Measurements from ENCODE around the gene SYNJ2BP. TPM values are rescaled to one million over a fixed set of nuclear protein-coding genes. Genes with fewer than 3 reads are reported as not detected.

SYNJ2BP gene, protein sequence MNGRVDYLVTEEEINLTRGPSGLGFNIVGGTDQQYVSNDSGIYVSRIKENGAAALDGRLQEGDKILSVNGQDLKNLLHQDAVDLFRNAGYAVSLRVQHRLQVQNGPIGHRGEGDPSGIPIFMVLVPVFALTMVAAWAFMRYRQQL
- 0.53 and 0.86 TPM in 2 replicates for total RNA-seq (2011; cell fraction: chromatin; rRNA removed; ENCODE audit: low replicate concordance)
- total RNA-seq (2011; cell fraction: nucleolus; rRNA removed) = 0.17 and 0.26 TPM in 2 replicates
- total RNA-seq (2011; cell fraction: nucleoplasm; rRNA removed) = 0.51 and 1.1 TPM in 2 replicates
- total RNA-seq (2014; rRNA removed) (1.3 and 1.8 TPM in 2 replicates), total RNA-seq (2014; rRNA removed; fragmentation: Illumina TruSeq; extraction: Trizol) (3.1 TPM in 2 replicates), total RNA-seq (2015; rRNA removed; fragmentation: Illumina TruSeq; extraction: Trizol) (4.1 and 4.6 TPM in 2 replicates), total RNA-seq (2021) (3.5 and 3.6 TPM in 2 replicates), polyA plus RNA-seq (2011; rRNA removed) (2.4 TPM in 2 replicates), polyA plus RNA-seq (2014; fragmentation: Illumina TruSeq; extraction: Trizol) (2.9 and 3.3 TPM in 2 replicates), polyA plus RNA-seq (2014; fragmentation: Nextera tagmentation; extraction: Ambion mirVana) (1 to 10 TPM; 3.7 to 4.3 TPM), polyA plus RNA-seq (2014; rRNA removed) (1.8 and 3.5 TPM in 2 replicates), polyA minus RNA-seq (2011; rRNA and poly(A)+ RNA removed) (1.9 and 3.1 TPM in 2 replicates), Bru-seq, nascent RNA (percentile 47 among the genes with signal in this experiment), BruChase-seq, experiment 1, labeled RNA remaining after a 2-hour chase (percentile 59 among the genes with signal in this experiment), BruChase-seq, experiment 2, labeled RNA remaining after a 6-hour chase (percentile 68 among the genes with signal in this experiment)
- 0.64 and 1.4 TPM in 2 replicates for polyA plus RNA-seq (2011; cell fraction: cytosol; rRNA removed)
- polyA plus RNA-seq (2011; cell fraction: nucleus; rRNA removed) = 0.60 and 0.83 TPM in 2 replicates
- polyA plus RNA-seq (2012) = 2.0 and 4.2 TPM in 2 replicates
- 0.86 and 1.1 TPM in 2 replicates for polyA minus RNA-seq (2011; cell fraction: cytosol; rRNA and poly(A)+ RNA removed)
- 0.27 and 0.78 TPM in 2 replicates for polyA minus RNA-seq (2011; cell fraction: nucleus; rRNA and poly(A)+ RNA removed)
- long read RNA-seq, experiment 1, full-length matches to known transcripts = 2 of 4 reads
- long read RNA-seq, experiment 1, partial matches to known transcripts = 1 of 4 reads
- long read RNA-seq, experiment 1, other reads (novel, unspliced or antisense) = 1 of 4 reads
- long read RNA-seq, experiment 2, full-length matches to known transcripts = 2 of 2 reads
- long read RNA-seq, experiment 2, partial matches to known transcripts = 0 of 2 reads
- long read RNA-seq, experiment 2, other reads (novel, unspliced or antisense) = 0 of 2 reads
- long read RNA-seq, experiment 3 = 0 reads

DNA sequence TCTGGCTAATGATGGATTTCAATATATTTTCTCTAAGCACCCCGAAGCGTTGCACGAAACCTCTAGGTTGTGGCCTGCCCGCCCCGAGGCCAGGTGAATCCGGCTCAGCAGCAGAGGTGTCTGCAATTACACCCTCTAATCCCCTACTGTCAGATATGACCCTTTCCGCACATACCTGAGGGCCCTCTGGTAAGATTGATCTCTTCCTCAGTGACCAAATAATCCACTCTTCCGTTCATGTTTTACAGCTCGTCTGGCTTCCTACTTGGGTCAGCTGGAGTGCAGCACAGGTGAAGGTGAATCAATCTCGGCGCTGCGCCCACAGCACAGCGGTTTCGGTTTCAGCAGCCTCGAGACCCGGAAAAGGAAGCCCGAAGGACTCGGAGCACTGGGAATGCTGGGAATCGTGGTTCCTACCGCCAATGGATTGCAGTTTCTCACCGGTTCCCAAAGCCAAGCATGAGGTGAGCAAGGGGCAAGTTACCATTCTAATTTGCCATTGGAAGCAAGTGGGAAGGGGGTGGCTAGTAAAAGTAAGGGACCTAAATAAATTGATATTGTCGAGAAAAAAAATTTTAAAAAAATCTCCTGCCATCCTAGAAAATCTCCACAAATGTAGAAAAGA, at the start of gene SYNJ2BP:
Gene SYNJ2BP, minus strand, starts transcription at position 366 of the 625 bp plus-strand sequence. Its CDS starts 127 bp downstream, at position 239.
- Histone ChIP-seq H3K9me1 (ENCODE audit: control insufficient read depth, insufficient read depth, low read length) (no peaks in the 10 kb centered on the region), H3K27ac (ENCODE audit: extremely low read depth, low read depth, low read length) (no peak within 1 kb of the TSS), H3K79me2 (ENCODE audit: control insufficient read depth, insufficient read depth, low read length) (no peaks in the 10 kb centered on the region), H3K36me3 (ENCODE audit: control insufficient read depth, insufficient read depth, low read length) (no peaks in the 10 kb centered on the region), H3K9me3 (replicated peaks; ENCODE audit: control insufficient read depth, insufficient read depth, low read depth, low read length) (no peaks in the 10 kb centered on the region), H3K9ac (ENCODE audit: insufficient read depth in 1 of 2, low read depth in 2 of 2, low read length in 2 of 2) (peak within 1 kb of the TSS in 1 of 2 experiments; percentile 64; a peak in 2 of 4 replicates), H2AFZ (ENCODE audit: low read depth, low read length) (peak within 1 kb of the TSS; percentile 89), H3K4me1 (replicated peaks in 1 of 2; ENCODE audit: control insufficient read depth in 2 of 2, insufficient read depth in 2 of 2, low read length in 2 of 2) (no peaks in the 10 kb centered on the region), H4K20me1 (replicated peaks; ENCODE audit: control insufficient read depth, insufficient read depth, low read length) (no peaks in the 10 kb centered on the region), H3K27me3 (ENCODE audit: control insufficient read depth in 2 of 2, insufficient read depth in 2 of 2, low read length in 2 of 2) (no peaks in the 10 kb centered on the region), H3K4me2 (ENCODE audit: insufficient read depth, low read length) (peak within 1 kb of the TSS; percentile 82), H3K4me3 (peak within 1 kb of the TSS; percentile 59)
- ATAC-seq (peak; percentile 67), FAIRE-seq (no peak), DNase-seq (ENCODE audit: extremely low read depth in 1 of 4, low spot score in 3 of 4) (peak in 2 of 4 experiments; percentile 18 to 39)
- WGBS (ENCODE audit: insufficient coverage, low coverage, missing lambda C conversion rate) = 2% methylated on average over 22 of the region's 22 CpGs
- in situ Hi-C loops (cut with MboI) (no loop called here), intact Hi-C loops (cut with micrococcal nuclease) (no loop called here)
- POLR2A ChIA-PET = no interaction called here
- CTCF ChIA-PET (ENCODE audit: low intra/inter-chr PET ratio) = no interaction called here
- no TSS peak for BruUV-seq (replicated peaks)
- TF ChIP-seq HCFC1 (IDR thresholded peaks at IDR 0.05; ENCODE audit: low read depth, low read length) = peak; percentile 74
- peak; percentile 41; the same call in 1 of the 2 replicates for TF ChIP-seq PHF8 (IDR thresholded peaks at IDR 0.05; ENCODE audit: borderline replicate concordance, low read length)
- TF ChIP-seq, protein P1, sequence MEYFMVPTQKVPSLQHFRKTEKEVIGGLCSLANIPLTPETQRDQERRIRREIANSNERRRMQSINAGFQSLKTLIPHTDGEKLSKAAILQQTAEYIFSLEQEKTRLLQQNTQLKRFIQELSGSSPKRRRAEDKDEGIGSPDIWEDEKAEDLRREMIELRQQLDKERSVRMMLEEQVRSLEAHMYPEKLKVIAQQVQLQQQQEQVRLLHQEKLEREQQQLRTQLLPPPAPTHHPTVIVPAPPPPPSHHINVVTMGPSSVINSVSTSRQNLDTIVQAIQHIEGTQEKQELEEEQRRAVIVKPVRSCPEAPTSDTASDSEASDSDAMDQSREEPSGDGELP (CRISPR knock-in tag; IDR thresholded peaks at IDR 0.05; ENCODE audit: borderline replicate concordance) = 0 out of 2 replicates have a peak, but pooled peaks have one; percentile 18
- TF ChIP-seq GABPA (tag; conservative IDR thresholded peaks at IDR 0.05; ENCODE audit: low read depth) = peak; percentile 95
- TF ChIP-seq PRDM10 (IDR thresholded peaks at IDR 0.05; ENCODE audit: partially characterized antibody) = no peak
- TF ChIP-seq CHD4 (IDR thresholded peaks at IDR 0.05; ENCODE audit: insufficient read depth, insufficient replicate concordance, low read depth, low read length, poor library complexity, severe bottlenecking) = no peak
- TF ChIP-seq ZC3H4 (CRISPR knock-in tag; IDR thresholded peaks at IDR 0.05; ENCODE audit: borderline replicate concordance) = no peak
- peak in 1 of 2 experiments; percentile 41; a peak in 1 of 4 replicates for TF ChIP-seq KDM4B (IDR thresholded peaks at IDR 0.05; ENCODE audit: borderline replicate concordance in 2 of 2, low read depth in 1 of 2)
